ENCODE results near the gene DENND5B.

DNA sequence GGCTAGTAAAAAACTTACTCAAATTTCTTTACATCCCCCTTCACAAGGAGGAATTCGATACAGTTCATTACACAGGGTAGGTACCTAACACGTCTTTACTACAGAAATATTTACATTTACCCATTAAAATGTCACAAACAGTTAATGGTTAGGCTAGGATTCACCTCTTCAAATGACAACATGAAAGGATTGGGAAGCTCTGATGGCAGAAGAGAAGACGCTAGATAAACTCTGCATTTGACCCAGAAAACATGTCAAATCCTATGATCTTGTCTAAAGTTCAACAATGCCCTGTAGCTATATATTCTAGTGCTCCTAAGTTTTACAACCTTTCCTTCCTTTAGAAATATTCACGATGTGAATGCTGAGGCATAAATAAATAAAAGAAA, 64.8 kb downstream of the DENND5B start:
- TF ChIP-seq POLR2A (IDR thresholded peaks at IDR 0.05; ENCODE audit: low read depth, low read length) (no peak), CEBPB (IDR thresholded peaks at IDR 0.05; ENCODE audit: low read depth, low read length) (no peak), MXI1 (IDR thresholded peaks at IDR 0.05; ENCODE audit: borderline replicate concordance, low read depth, low read length) (no peak), BHLHE40 (IDR thresholded peaks at IDR 0.05; ENCODE audit: low read depth, low read length) (no peak), CHD1 (IDR thresholded peaks at IDR 0.05; ENCODE audit: low read depth, low read length) (no peak), FOS (IDR thresholded peaks at IDR 0.05; ENCODE audit: low read depth, low read length) (no peak), RAD21 (IDR thresholded peaks at IDR 0.05; ENCODE audit: low read length) (no peak), RFX5 (IDR thresholded peaks at IDR 0.05; ENCODE audit: low read depth, low read length) (no peak), NFE2L2 (IDR thresholded peaks at IDR 0.05; ENCODE audit: low read depth, low read length) (no peak), MAFK (IDR thresholded peaks at IDR 0.05; ENCODE audit: low read depth, low read length) (no peak)
- TF ChIP-seq, protein P1, sequence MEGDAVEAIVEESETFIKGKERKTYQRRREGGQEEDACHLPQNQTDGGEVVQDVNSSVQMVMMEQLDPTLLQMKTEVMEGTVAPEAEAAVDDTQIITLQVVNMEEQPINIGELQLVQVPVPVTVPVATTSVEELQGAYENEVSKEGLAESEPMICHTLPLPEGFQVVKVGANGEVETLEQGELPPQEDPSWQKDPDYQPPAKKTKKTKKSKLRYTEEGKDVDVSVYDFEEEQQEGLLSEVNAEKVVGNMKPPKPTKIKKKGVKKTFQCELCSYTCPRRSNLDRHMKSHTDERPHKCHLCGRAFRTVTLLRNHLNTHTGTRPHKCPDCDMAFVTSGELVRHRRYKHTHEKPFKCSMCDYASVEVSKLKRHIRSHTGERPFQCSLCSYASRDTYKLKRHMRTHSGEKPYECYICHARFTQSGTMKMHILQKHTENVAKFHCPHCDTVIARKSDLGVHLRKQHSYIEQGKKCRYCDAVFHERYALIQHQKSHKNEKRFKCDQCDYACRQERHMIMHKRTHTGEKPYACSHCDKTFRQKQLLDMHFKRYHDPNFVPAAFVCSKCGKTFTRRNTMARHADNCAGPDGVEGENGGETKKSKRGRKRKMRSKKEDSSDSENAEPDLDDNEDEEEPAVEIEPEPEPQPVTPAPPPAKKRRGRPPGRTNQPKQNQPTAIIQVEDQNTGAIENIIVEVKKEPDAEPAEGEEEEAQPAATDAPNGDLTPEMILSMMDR (conservative IDR thresholded peaks at IDR 0.05; ENCODE audit: low read depth, low read length) = no peak
- TF ChIP-seq, protein P2, sequence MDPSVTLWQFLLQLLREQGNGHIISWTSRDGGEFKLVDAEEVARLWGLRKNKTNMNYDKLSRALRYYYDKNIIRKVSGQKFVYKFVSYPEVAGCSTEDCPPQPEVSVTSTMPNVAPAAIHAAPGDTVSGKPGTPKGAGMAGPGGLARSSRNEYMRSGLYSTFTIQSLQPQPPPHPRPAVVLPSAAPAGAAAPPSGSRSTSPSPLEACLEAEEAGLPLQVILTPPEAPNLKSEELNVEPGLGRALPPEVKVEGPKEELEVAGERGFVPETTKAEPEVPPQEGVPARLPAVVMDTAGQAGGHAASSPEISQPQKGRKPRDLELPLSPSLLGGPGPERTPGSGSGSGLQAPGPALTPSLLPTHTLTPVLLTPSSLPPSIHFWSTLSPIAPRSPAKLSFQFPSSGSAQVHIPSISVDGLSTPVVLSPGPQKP (IDR thresholded peaks at IDR 0.05; ENCODE audit: borderline replicate concordance, low read depth, low read length) = no peak
- TF ChIP-seq, protein P3, sequence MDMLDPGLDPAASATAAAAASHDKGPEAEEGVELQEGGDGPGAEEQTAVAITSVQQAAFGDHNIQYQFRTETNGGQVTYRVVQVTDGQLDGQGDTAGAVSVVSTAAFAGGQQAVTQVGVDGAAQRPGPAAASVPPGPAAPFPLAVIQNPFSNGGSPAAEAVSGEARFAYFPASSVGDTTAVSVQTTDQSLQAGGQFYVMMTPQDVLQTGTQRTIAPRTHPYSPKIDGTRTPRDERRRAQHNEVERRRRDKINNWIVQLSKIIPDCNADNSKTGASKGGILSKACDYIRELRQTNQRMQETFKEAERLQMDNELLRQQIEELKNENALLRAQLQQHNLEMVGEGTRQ (IDR thresholded peaks at IDR 0.05; ENCODE audit: low read depth, low read length) = no peak

Measured in IMR-90 (cell line).